ENCODE measurements around the gene ISG20. TPM values are rescaled to one million over a fixed set of nuclear protein-coding genes. Genes with fewer than 3 reads are reported as not detected.

ISG20 gene
- polyA plus RNA-seq, 2 of the 4 experiments (the other 2 are of a cell fraction): 7.2 to 47.4 TPM

DNA sequence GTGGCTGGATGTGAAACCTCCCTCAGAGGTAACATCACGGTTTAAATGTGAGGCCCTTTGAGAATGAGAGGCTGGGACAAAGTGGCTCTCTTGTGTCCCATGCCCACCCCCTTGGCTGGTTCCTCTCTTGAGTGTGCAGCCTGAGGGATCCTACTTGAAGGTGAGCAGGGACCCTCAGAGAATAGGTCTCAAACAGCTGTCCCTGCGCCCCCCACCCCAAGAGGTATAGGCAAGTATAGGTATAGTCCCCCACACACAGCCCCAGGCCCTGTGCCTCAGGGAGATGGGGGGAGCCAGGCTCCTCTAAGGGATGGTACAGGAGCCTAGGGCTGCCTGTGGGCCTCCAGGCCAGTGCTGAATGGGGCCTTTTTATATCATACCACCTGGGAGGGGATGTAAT, 61.9 kb downstream of the ISG20 start:
- TF ChIP-seq ZC3H11A (IDR thresholded peaks at IDR 0.05): no peak
- no peak for TF ChIP-seq HOXB13 (CRISPR knock-in tag; IDR thresholded peaks at IDR 0.05; ENCODE audit: low read depth)
- POLR2A ChIA-PET: no interaction called here
- Histone ChIP-seq H3K4me2 (no peak overlapping the region), H3K9me3 (no peaks in the 10 kb centered on the region), H3K27ac (no peak overlapping the region), H3K4me3 (no peak overlapping the region), H3K4me1 (no peaks in the 10 kb centered on the region)
- ATAC-seq (no peak), DNase-seq (ENCODE audit: low read depth in 1 of 2, low spot score in 1 of 2) (no peak), FAIRE-seq (no peak)
- WGBS (ENCODE audit: missing lambda C conversion rate): 19% methylated on average over 2 of the region's 2 CpGs
- CTCF ChIA-PET: interaction anchor here (0.6 to 2.2 kb wide), 8 partner anchors 10 to 243 kb away, joined by 3 to 9 read pairs (median 4); no protein-coding TSS in a partner anchor

- ATAC-seq (peak; percentile 59 to 85; a peak in 5 of 6 replicates), FAIRE-seq (no peak), DNase-seq (ENCODE audit: low read depth in 1 of 2, low spot score in 1 of 2) (peak; percentile 34 to 46)
- ChIA-PET CTCF (interaction anchor here (0.6 to 2.2 kb wide), 10 partner anchors 11 to 244 kb away, joined by 3 to 9 read pairs (median 4); no protein-coding TSS in a partner anchor), POLR2A (no interaction called here)
- Histone ChIP-seq H3K9me3 (no peaks in the 10 kb centered on the region), H3K4me2 (no peak overlapping the region), H3K4me1 (no peaks in the 10 kb centered on the region), H3K4me3 (no peak overlapping the region), H3K27ac (no peak overlapping the region)
- 26% methylated on average over 2 of the region's 2 CpGs for WGBS (ENCODE audit: missing lambda C conversion rate)
- peak; percentile 53 for TF ChIP-seq CTCF (IDR thresholded peaks at IDR 0.05)
- peak; percentile 45 to 65; a peak in 4 of 5 replicates for TF ChIP-seq RAD21 (conservative IDR thresholded peaks at IDR 0.05 in 1 of 2, IDR thresholded peaks at IDR 0.05 in 1 of 2)
- no peak for TF ChIP-seq EP300 (IDR thresholded peaks at IDR 0.05)
- TF ChIP-seq SMC3 (IDR thresholded peaks at IDR 0.05): peak; percentile 51
- peak; percentile 45 for TF ChIP-seq ZFP36 (IDR thresholded peaks at IDR 0.05; ENCODE audit: borderline replicate concordance, partially characterized antibody)
These were observed 62.8 kb downstream of the ISG20 start for GRCh38 chr15:88701561-88702095.

- ChIA-PET CTCF (interaction anchor here (0.6 kb wide), 1 partner anchor 15 kb away, joined by 3 read pairs; no protein-coding TSS in a partner anchor), POLR2A (no interaction called here)
- no peak for TF ChIP-seq EHF (CRISPR knock-in tag; IDR thresholded peaks at IDR 0.05)
- TF ChIP-seq SMC3 (IDR thresholded peaks at IDR 0.05): no peak
- no peak for TF ChIP-seq HOXA7 (CRISPR knock-in tag; IDR thresholded peaks at IDR 0.05)
- TF ChIP-seq MAZ (IDR thresholded peaks at IDR 0.05; ENCODE audit: borderline replicate concordance, low read depth, low read length): no peak
- TF ChIP-seq TP53 (CRISPR knock-in tag; IDR thresholded peaks at IDR 0.05): no peak
- TF ChIP-seq MAX (IDR thresholded peaks at IDR 0.05): no peak
- no peak for TF ChIP-seq HES2 (IDR thresholded peaks at IDR 0.05)
- TF ChIP-seq NR3C1 (IDR thresholded peaks at IDR 0.05): no peak
- TF ChIP-seq, protein P1, sequence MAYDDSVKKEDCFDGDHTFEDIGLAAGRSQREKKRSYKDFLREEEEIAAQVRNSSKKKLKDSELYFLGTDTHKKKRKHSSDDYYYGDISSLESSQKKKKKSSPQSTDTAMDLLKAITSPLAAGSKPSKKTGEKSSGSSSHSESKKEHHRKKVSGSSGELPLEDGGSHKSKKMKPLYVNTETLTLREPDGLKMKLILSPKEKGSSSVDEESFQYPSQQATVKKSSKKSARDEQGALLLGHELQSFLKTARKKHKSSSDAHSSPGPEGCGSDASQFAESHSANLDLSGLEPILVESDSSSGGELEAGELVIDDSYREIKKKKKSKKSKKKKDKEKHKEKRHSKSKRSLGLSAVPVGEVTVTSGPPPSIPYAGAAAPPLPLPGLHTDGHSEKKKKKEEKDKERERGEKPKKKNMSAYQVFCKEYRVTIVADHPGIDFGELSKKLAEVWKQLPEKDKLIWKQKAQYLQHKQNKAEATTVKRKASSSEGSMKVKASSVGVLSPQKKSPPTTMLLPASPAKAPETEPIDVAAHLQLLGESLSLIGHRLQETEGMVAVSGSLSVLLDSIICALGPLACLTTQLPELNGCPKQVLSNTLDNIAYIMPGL (CRISPR knock-in tag; IDR thresholded peaks at IDR 0.05; ENCODE audit: borderline replicate concordance): no peak
- TF ChIP-seq HEYL (CRISPR knock-in tag; IDR thresholded peaks at IDR 0.05): no peak
- TF ChIP-seq TFCP2L1 (CRISPR knock-in tag; IDR thresholded peaks at IDR 0.05): no peak
- no peak for TF ChIP-seq REST (IDR thresholded peaks at IDR 0.05)
- TF ChIP-seq CBX2 (IDR thresholded peaks at IDR 0.05; ENCODE audit: borderline replicate concordance, low read depth): no peak
- no peak for TF ChIP-seq POLR2A (IDR thresholded peaks at IDR 0.05; ENCODE audit: low read length)
- TF ChIP-seq EP300 (IDR thresholded peaks at IDR 0.05): no peak
- no peak for TF ChIP-seq RCOR1 (IDR thresholded peaks at IDR 0.05; ENCODE audit: low read depth, low read length)
- DNase-seq (ENCODE audit: low read depth in 1 of 2, low spot score in 1 of 2): no peak
- 26% methylated on average over 5 of the region's 5 CpGs for WGBS (ENCODE audit: missing lambda C conversion rate)
- H3K4me1 ChIP-seq: no peaks in the 10 kb centered on the region
- no peak overlapping the region for H3K4me3 ChIP-seq
- no peak for FAIRE-seq
- H3K9me3 ChIP-seq: no peaks in the 10 kb centered on the region
- no peak overlapping the region for H3K27ac ChIP-seq
- H3K4me2 ChIP-seq: no peak overlapping the region
- no peak for ATAC-seq
These were observed 64.2 kb downstream of the ISG20 start for GRCh38 chr15:88702983-88703382.

Data from A549 (cell line).